ENCODE data around the gene SCARB1.
"Not testable (repeated sequence)": the region's sequence is repeated elsewhere in the genome, so short reads cannot be mapped to it uniquely, and the experiment has no call there.

The SCARB1 gene, protein sequence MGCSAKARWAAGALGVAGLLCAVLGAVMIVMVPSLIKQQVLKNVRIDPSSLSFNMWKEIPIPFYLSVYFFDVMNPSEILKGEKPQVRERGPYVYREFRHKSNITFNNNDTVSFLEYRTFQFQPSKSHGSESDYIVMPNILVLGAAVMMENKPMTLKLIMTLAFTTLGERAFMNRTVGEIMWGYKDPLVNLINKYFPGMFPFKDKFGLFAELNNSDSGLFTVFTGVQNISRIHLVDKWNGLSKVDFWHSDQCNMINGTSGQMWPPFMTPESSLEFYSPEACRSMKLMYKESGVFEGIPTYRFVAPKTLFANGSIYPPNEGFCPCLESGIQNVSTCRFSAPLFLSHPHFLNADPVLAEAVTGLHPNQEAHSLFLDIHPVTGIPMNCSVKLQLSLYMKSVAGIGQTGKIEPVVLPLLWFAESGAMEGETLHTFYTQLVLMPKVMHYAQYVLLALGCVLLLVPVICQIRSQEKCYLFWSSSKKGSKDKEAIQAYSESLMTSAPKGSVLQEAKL

DNA sequence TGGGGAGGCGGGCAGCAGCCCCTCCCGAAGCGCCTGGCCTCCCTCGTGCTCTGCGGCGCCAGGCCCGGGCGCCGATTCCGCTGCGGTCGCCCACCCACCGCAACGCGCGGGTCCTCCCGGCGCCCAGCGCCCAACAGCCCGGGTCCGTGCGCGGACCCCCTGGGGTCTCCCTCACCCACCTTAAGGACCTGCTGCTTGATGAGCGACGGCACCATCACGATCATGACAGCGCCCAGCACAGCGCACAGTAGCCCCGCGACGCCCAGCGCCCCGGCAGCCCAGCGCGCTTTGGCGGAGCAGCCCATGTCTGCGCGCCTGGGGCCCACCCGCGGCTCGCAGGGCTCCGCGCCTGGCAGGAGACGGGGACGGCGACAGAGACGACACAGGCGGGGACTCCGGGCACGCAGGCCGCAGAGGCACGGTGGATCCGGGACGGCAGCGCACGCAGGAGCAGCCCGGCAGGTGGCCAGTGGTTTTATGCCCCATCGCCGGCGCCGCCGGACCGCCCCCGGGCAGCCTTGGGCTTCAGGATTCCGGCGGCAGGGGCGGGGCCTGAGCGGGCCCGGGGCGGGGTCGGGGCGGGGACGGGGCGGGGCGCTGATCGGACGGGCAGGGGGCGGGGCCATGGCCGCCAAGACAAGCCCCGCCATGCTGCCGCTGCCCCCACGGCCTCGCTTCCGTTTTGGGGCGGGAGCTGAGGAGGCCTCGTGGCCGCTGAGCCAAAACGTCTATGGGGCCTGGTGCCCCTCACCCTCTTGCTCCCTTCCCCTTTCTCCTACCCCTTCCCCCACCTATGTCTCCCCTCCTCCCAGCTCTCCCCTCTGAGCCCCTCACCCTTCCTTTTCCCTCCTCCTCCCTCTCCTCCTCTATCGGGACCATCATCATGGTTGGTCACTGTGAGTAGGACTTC lies at the start of gene SCARB1:
Gene SCARB1, minus strand, starts transcription at position 449 of the 910 bp plus-strand sequence. Its CDS starts 144 bp downstream, at position 305.
- DNase-seq = no peak

DNA sequence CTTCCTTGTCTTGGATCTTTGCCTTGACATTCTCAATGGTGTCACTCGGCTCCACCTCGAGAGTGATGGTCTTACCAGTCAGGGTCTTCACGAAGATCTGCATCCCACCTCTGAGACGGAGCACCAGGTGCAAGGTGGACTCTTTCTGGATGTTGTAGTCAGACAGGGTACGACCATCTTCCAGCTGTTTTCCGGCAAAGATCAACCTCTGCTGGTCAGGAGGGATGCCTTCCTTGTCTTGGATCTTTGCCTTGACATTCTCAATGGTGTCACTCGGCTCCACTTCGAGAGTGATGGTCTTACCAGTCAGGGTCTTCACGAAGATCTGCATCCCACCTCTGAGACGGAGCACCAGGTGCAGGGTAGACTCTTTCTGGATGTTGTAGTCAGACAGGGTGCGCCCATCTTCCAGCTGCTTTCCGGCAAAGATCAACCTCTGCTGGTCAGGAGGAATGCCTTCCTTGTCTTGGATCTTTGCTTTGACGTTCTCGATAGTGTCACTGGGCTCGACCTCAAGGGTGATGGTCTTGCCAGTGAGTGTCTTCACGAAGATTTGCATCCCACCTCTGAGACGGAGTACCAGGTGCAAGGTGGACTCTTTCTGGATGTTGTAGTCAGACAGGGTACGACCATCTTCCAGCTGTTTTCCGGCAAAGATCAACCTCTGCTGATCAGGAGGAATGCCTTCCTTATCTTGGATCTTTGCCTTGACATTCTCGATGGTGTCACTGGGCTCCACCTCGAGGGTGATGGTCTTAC lies 49.0 kb upstream of the SCARB1 start:
- not testable (repeated sequence) for DNase-seq

DNA sequence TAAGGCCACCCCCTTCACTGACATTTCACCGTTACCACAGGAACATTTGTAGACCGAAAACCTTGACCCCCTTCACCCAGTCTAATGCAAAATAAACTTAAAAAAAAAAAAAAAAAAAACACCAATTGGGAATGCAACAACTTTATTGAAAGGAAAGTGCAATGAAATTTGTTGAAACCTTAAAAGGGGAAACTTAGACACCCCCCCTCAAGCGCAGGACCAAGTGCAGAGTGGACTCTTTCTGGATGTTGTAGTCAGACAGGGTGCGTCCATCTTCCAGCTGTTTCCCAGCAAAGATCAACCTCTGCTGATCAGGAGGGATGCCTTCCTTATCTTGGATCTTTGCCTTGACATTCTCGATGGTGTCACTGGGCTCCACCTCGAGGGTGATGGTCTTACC lies 47.9 kb upstream of the SCARB1 start:
- not testable (repeated sequence) for DNase-seq

DNA sequence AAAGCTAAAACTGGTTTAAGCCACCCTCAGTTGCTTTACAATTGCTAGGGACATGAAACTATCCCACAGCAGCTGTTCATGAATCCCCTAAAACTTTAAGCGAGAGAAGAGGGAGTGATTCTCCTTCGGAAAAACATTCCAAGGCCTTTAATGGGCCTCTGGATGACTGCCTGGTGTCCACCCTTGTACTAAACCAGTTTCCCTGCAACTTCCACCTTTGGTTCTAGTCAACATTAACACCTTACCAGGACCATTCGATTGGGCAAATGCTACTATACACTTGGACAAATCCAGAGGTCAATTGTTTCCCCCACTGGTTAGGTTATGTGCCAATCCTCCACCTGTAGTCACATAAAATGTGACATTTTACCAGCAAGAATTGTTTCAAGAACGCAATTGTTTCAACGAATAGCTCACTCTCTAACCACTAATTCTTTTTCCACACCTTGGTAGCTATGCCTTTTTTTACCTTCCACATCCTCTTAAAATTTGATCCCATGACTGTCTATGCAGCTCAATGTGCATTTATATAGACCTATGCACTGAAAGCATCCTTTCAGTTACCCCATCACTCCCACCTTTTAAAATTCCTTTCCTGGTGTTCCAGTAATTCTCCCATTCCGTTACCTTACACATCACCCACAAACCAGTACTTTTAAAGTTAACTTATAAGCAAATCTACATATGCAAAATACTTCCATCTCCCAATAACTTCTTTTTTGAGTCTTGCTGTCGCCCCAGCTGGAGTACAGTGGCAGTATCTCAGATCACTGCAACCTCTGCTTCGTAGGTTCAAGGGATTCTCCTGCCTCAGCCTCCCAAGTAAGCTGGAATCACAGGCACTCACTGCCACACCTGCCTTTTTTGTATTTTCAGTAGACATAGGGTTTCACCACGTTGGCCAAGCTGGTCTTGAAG lies 47.2 kb upstream of the SCARB1 start:
- no peak for DNase-seq

DNA sequence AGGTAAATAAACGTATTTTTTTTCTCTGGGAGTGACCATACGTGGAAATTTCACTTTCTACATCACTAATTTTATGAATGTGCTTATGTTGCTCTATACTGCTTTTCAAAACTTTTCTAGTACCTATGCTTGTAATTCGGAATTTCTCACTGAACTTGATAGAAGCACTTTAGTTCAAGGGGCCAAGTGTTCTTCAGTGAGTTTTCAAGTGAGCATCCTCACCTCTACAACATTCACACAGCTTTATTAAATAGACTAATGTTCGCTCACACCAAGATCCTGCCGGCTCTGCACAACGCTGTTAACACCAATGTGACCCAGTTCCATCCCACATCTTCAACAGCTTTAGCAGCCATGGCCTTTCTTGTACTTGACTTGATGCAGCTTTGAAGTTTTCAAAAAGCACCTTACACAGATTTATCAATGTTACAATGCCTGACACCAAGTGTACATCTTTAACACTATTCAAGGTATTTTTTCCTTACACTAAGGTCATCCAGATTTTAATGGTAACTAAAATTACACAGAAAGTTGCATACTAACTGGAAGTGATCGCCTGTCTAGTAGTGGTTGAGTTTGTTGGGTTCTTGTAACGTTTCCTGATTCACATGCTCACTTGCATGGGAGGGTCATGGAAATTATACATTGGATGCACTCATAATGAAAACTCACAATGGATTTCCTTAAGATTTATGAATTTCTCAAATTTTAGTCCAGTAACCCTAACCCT lies 46.3 kb upstream of the SCARB1 start:
- no peak for DNase-seq

DNA sequence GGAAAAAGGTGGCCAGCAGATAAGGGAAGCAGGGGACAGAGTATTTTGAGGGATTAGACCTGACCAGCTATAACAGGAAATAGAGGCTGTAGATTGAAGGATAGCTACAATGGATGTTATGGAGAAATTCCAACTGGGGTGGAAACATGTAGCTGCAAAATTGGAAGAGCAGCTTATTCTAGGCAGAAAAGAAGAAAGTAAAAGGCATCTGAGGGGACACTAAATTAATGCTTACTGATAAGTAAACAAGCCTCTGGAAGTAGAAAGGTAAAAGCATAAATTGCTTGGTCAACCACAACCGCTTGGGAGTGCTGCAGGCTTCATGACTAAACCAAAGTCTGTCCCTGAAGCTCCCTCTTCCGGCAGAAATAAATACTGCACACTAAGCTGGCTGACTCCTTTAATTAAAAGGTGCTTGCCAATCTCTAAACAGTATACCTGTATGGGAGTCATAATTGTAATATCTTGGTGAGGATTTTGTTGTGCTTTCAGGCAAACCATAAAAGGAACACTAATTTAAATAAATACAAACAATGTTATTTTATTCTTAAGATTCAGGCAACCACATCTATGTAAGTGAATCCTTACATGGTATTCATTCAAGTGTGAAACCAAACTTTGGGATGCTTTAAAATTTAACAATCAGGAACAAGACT lies 43.1 kb upstream of the SCARB1 start:
- no peak for DNase-seq

DNA sequence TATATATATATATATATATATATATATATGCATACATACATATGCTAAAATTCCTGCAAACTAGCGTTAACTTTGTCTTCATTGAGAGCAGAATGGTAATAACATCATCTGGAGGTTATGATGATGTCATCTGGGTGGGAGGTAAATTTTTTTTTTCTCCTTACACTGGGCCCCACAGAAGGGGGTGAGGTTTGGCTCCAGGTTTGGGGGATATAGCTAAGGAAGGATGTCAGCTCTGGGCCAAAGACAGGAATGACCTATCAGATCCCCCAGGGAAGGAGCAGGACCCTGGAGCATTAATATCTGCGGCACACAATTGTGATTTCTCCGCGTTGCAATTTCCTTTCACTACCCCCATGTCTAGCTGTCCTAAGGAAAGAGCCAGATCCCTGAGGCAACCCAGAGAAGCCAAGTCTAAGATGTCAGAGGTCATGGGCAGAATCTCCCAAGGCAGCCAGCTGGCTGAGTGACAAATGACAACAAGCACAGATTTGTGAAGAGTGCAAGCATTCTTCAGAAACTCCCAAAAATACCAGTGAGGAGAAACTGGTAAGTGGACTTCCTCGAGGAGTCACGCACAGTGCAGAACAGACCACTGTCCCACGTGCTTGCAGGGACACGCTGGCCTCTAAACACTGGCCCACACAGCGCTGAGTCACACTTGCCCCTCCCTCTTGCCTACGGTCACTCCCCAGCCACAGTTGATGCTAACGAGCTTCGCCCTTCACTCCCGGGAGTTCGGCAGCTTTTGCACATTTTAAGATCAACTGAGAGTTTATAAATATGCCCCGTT lies 40.8 kb upstream of the SCARB1 start:
- DNase-seq = no peak

DNA sequence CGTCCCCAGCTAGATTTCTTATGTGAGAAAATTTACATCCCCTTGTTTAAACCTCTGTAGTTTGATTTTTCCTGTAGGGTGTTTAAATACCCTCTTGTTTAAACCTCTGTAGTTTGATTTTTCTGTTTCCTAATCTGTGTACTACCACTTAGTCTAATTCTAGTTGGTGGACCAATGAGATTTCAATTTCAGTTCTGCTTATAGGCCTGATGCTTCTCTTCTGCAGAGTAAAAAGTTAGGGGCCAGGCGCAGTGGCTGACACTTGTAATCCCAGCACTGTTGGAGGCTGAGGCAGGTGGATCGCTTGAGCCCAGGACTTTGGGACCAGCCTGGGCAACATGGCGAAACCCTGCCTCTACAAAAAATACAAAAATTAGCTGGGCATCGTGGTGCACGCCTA lies 39.3 kb upstream of the SCARB1 start:
- DNase-seq = no peak

DNA sequence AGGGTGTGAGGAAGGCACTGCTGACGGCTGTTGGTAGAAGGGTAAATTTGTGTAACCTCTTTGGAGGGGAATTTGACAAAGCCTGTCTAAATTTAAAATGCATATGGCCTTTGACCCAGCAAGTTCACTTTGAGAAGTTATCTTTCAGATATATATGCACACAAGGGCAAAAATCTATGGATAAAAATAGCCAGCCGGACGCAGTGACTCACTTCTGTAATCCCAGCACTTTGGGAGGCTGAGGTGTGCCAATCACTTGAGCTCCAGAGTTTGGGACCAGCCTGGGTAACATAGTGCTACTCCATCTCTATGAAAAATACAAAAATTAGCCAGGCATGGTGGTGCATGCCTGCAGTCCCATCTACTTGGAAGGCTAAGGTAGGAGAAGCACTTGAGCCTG lies 37.3 kb upstream of the SCARB1 start:
- no peak for DNase-seq

DNA sequence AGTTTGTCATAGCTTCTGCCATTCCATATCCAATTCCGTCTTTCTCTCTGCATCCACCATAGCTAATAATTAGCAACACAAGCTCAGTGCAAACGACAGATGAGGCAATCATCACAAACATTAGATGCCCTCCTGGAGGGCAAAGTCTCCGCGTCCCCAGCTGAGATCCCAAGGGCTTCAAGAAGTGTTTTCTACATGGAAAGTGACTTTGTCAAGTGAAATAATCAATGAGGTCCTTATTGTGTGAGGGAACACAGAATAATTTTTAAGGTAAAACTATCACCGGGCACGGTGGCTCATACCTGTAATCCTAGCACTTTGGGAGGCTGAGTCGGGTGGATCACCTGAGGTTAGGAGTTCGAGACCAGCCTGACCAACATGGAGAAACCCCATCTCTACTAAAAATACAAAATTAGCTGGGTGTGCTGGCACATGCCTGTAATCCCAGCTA lies 36.7 kb upstream of the SCARB1 start:
- not testable (repeated sequence) for DNase-seq

DNA sequence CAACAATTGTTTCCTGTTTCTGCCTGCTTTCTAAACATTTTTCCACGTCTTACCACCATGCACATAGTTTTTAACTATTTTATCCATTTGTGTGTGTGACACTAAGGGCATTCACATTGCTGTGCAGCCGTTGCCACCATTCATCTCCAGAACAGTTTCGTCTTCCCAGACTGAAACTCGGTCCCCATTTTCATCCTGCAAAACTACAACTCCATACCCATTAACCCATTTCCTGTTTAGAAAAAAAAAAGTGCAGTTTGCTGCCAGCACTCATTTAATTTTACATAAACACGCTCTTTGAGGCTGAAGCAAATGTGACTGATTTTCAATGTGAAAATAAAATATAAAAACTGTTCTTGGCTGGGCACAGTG lies 35.2 kb upstream of the SCARB1 start:
- DNase-seq = no peak

DNA sequence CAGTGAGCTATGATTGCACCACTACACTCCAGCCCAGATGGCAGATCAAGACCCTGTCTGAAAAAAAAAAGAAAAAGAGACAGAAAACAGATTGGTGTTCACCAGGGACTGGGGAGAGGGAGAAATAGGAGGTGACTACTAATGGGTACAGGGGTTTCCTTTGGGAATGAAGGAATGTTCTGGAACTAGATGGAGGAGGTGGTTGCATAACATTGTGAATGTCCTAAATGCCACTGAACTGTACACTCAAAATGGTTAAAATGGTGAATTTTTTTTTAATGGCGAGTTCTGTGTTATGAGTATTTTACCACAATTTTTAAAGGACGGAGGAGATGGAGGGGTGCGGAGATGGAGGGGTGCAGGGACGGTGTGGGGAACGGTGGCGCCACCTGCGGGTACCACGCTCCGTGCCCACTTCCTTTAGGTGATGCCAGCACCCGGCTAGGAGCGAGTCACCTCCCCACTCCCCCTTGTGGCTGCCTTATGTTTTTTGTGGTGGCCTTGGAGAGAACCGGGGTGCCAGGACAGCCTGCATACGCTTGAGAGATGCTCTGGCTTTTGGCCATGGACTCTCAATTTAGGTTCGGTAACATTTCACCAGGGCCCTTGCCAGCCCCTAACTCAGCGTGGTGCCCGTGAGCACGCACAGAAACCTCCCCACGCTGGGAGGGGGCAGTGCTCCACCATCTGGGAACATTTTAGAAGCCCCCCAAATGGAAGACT lies 34.7 kb upstream of the SCARB1 start:
- DNase-seq = peak in 1 of 2 experiments; percentile 35

DNA sequence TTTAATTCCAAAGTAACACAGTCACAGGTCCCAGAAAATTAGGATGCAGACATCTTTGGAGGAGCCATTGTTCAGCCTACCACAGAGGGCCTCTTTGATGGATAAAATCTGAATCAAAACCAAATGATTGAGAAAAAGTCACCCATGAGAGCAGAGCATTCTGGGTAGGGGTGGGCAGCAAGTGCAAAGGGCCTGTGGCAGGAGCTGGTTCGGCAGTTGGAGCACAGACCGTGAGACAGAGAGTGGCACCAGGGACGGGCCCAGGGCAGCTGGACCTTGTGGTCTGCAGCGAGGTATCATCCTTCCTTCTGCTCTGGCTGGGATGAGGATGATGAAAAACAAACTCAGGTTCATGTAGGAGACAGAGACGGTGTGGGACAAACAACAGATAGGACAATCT lies 32.8 kb upstream of the SCARB1 start:
- DNase-seq = no peak

DNA sequence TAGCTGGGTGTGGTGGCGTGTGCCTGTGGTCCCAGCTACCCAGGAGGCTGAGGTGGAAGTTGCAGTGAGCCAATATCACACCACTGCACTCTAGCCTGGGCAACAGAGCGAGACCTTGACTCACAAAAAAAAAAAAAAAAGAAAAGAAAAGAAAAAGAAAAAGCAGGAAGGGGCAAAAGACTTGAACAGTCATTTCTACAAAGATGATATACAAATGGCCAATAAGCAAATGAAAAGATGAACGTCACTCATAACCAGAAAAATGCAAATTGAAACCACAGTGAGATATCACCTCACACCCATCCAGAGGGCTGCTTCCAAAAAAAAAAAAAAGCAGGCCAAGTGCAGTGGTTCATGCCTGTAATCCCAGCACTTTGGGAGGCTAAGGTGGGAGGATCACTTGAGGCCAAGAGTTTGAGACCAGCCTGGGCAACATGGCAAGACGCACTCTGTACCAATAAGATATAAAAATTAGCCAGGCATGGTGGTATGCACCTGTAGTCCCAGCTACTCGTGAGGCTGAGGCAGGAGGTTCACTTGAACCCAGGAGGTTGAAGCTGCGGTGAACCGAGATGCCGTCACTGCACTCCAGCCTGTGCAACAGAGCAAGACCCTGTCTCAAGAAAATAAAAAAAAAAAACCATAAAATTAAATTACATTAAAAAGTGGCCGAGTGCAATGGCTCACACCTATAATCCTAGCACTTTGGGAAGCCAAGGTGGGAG lies 30.3 kb upstream of the SCARB1 start:
- DNase-seq = no peak

DNA sequence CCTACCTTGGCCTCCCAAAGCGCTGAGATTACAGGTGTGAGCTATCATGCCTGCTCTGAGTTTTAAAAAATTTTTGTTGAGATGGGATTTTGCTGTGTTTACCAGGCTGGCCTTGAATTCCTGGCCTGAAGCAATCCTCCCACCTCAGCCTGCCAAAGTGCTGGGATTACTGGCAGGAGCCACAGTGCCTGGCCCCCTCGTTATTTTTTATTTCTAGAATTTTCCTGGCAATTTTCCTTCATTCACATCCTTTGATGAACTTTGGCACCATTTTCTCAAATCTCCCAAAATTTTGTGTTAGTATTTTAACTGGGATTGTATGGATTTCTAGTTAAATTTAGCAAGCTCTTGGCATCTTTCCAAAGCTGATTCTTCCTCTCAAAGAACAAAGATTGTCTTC lies 24.6 kb upstream of the SCARB1 start:
- no peak for DNase-seq

DNA sequence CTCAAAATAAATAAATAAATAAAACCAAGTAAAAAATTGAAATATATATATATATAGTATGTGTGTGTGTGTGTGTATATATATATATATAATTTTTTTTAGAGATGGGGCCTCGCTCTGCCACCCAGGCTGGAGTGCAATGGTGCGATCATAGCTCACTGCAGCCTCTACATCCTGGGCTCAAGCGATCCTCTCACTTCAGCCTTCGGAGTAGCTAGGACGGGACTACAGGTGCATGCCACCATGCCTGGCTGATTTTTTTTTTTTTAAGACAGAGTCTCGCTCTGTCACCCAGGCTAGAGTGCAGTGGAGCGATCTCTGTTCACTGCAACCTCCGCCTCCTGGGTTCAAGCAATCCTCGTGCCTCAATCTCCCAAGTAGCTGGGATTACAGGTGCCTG lies 24.1 kb upstream of the SCARB1 start:
- DNase-seq = not testable (repeated sequence)

DNA sequence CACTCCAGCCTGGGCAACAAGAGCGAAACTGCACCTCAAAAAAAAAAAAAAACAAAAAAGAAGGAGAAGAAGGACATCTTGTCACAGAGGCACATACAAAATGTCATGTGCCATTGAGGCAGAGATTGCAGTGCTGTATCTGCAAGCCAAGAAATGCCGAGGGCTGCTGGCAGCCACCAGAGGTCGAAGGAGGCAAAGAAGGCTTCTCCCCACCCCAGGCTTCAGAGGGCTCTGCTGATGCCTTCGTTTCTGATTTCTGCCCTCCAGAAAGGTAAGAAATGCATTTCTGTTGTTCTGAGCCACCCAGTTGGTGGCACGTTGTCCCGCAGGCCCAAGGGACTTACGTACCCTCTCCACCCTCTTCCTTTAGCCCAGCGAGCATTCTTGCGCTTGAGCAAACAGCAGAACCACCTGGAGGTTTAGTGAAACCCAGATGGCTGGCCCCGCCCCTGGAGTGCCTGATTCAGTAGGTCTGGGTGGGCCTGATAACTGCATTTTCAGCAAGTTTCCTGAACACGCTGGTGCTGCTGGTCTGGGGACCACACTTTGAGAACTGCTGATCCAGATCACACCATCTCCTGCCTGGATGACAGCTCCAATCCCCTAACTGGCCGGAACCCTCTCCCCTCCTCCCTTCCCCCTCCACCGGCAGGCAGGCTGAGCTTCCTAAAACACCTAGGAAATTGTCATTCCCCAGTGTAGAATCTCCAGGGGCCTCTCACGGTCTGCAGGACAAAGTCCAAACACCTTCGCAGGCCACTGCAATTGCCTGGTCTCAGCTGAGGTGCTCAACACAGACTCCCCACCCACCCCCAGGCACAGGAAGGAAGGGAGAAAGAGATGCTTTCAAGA lies 21.1 kb upstream of the SCARB1 start:
- DNase-seq = no peak

All from cerebellar nuclear complex (tissue), 1 donor.